Keratinocyte (primary cell): ENCODE measurements around the gene KCNMA1.
A peak's percentile ranks its signal among the peaks of the same experiment; 100 is the strongest.

ENCODE experiments used
- CTCF ChIP-seq, 3 experiments: IDR thresholded peaks in 1 of 3; conservative IDR thresholded peaks in 1 of 3; optimal IDR thresholded peaks in 1 of 3; 2 replicates in 2 of 3; 3 replicates in 1 of 3; pipeline versions ENCODE3 to v1.5.1; 2011; ENCODE audit warnings: low read length in 3 of 3, mild to moderate bottlenecking in 3 of 3, moderate library complexity in 2 of 3, control low read depth in 1 of 3, inconsistent platforms in 1 of 3; ENCODE audit not compliant: insufficient read depth in 2 of 3; ENCODE audit errors: extremely low read depth in 1 of 3
- EZH2 ChIP-seq: IDR thresholded peaks from one replicate; pipeline ENCODE4 v1.6.1; 2012; ENCODE audit warnings: inconsistent platforms, mild to moderate bottlenecking, low read length, moderate library complexity

- TF ChIP-seq CTCF (optimal IDR thresholded peaks at IDR 0.05 in 1 of 3, IDR thresholded peaks at IDR 0.05 in 1 of 3, conservative IDR thresholded peaks at IDR 0.05 in 1 of 3; ENCODE audit: extremely low read depth in 1 of 3, insufficient read depth in 2 of 3, low read length in 3 of 3) (peak; percentile 85 to 97 (median 95)), EZH2 (no peak)
These were observed 652.8 kb downstream of the KCNMA1 start for GRCh38 chr10:76984559-76985443.
